ENCODE measurements around the gene PHOSPHO2.

PHOSPHO2 gene

DNA sequence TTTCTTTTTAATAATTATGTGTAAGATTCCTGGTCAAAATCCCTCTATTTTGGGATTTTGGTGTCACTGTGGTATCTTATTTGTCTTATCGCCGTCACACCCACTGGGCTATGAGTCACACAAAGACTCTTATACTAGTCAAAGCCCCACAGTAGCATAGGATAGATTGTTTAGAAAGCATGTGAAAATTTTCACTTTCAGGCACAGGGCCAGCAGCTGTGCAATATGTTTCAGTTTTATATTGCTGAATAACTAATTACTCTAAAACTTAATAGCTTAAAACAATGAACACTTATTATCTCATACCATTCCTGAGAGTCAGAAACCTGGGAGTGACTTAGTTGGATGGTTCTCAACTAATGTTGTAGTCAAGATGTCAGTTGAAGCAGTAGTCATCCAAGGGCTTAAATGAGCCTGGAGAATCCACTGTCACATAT is 24.0 kb upstream of the PHOSPHO2 start (continued):
- TF ChIP-seq, protein P1, sequence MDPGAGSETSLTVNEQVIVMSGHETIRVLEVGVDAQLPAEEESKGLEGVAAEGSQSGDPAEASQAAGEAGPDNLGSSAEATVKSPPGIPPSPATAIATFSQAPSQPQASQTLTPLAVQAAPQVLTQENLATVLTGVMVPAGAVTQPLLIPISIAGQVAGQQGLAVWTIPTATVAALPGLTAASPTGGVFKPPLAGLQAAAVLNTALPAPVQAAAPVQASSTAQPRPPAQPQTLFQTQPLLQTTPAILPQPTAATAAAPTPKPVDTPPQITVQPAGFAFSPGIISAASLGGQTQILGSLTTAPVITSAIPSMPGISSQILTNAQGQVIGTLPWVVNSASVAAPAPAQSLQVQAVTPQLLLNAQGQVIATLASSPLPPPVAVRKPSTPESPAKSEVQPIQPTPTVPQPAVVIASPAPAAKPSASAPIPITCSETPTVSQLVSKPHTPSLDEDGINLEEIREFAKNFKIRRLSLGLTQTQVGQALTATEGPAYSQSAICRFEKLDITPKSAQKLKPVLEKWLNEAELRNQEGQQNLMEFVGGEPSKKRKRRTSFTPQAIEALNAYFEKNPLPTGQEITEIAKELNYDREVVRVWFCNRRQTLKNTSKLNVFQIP (CRISPR knock-in tag; IDR thresholded peaks at IDR 0.05; ENCODE audit: borderline replicate concordance, low read depth) = no peak
- TF ChIP-seq ZFP3 (CRISPR knock-in tag; IDR thresholded peaks at IDR 0.05) = no peak
- TF ChIP-seq BACH2 (CRISPR knock-in tag; IDR thresholded peaks at IDR 0.05; ENCODE audit: borderline replicate concordance) = no peak

GRCh38 chr2:169670937-169671336 is 23.3 kb upstream of the PHOSPHO2 start:
- no peak for ATAC-seq
- TF ChIP-seq ARNTL (CRISPR knock-in tag; IDR thresholded peaks at IDR 0.05; ENCODE audit: borderline replicate concordance, low read depth) = no peak
- no peak for TF ChIP-seq ZNF8 (CRISPR knock-in tag; IDR thresholded peaks at IDR 0.05)
- TF ChIP-seq, protein P2, sequence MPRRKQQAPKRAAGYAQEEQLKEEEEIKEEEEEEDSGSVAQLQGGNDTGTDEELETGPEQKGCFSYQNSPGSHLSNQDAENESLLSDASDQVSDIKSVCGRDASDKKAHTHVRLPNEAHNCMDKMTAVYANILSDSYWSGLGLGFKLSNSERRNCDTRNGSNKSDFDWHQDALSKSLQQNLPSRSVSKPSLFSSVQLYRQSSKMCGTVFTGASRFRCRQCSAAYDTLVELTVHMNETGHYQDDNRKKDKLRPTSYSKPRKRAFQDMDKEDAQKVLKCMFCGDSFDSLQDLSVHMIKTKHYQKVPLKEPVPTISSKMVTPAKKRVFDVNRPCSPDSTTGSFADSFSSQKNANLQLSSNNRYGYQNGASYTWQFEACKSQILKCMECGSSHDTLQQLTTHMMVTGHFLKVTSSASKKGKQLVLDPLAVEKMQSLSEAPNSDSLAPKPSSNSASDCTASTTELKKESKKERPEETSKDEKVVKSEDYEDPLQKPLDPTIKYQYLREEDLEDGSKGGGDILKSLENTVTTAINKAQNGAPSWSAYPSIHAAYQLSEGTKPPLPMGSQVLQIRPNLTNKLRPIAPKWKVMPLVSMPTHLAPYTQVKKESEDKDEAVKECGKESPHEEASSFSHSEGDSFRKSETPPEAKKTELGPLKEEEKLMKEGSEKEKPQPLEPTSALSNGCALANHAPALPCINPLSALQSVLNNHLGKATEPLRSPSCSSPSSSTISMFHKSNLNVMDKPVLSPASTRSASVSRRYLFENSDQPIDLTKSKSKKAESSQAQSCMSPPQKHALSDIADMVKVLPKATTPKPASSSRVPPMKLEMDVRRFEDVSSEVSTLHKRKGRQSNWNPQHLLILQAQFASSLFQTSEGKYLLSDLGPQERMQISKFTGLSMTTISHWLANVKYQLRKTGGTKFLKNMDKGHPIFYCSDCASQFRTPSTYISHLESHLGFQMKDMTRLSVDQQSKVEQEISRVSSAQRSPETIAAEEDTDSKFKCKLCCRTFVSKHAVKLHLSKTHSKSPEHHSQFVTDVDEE (CRISPR knock-in tag; IDR thresholded peaks at IDR 0.05) = no peak
- no peak for TF ChIP-seq CSRNP3 (CRISPR knock-in tag; IDR thresholded peaks at IDR 0.05)
- TF ChIP-seq SNAI2 (CRISPR knock-in tag; IDR thresholded peaks at IDR 0.05) = no peak
- no peak for TF ChIP-seq PATZ1 (CRISPR knock-in tag; IDR thresholded peaks at IDR 0.05; ENCODE audit: borderline replicate concordance)
- no peak for TF ChIP-seq ZFP30 (CRISPR knock-in tag; IDR thresholded peaks at IDR 0.05)
- TF ChIP-seq ISL1 (CRISPR knock-in tag; IDR thresholded peaks at IDR 0.05) = no peak
- TF ChIP-seq, protein P1 (CRISPR knock-in tag; IDR thresholded peaks at IDR 0.05; ENCODE audit: borderline replicate concordance, low read depth) = no peak

- no peak for ATAC-seq
- TF ChIP-seq ZNF565 (CRISPR knock-in tag; conservative IDR thresholded peaks at IDR 0.05; ENCODE audit: low read depth) = no peak
- no peak for TF ChIP-seq ESRRG (CRISPR knock-in tag; IDR thresholded peaks at IDR 0.05)
- TF ChIP-seq, protein P2 (CRISPR knock-in tag; IDR thresholded peaks at IDR 0.05) = no peak
- TF ChIP-seq, protein P3, sequence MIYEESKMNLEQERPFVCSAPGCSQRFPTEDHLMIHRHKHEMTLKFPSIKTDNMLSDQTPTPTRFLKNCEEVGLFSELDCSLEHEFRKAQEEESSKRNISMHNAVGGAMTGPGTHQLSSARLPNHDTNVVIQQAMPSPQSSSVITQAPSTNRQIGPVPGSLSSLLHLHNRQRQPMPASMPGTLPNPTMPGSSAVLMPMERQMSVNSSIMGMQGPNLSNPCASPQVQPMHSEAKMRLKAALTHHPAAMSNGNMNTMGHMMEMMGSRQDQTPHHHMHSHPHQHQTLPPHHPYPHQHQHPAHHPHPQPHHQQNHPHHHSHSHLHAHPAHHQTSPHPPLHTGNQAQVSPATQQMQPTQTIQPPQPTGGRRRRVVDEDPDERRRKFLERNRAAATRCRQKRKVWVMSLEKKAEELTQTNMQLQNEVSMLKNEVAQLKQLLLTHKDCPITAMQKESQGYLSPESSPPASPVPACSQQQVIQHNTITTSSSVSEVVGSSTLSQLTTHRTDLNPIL (CRISPR knock-in tag; IDR thresholded peaks at IDR 0.05; ENCODE audit: low read depth) = no peak
- no peak for TF ChIP-seq OSR1 (CRISPR knock-in tag; IDR thresholded peaks at IDR 0.05)
- TF ChIP-seq SNAI2 (CRISPR knock-in tag; IDR thresholded peaks at IDR 0.05) = no peak
- no peak for TF ChIP-seq PATZ1 (CRISPR knock-in tag; IDR thresholded peaks at IDR 0.05; ENCODE audit: borderline replicate concordance)
- TF ChIP-seq, protein P1 (CRISPR knock-in tag; IDR thresholded peaks at IDR 0.05; ENCODE audit: borderline replicate concordance, low read depth) = no peak
- TF ChIP-seq TOX (CRISPR knock-in tag; IDR thresholded peaks at IDR 0.05; ENCODE audit: borderline replicate concordance) = no peak
- no peak for TF ChIP-seq ZNF70 (CRISPR knock-in tag; IDR thresholded peaks at IDR 0.05)
- TF ChIP-seq GLIS3 (CRISPR knock-in tag; IDR thresholded peaks at IDR 0.05) = no peak
These were observed 21.9 kb upstream of the PHOSPHO2 start for GRCh38 chr2:169672406-169672805.

All from SK-N-SH treated with all-trans-retinoic acid at 6 μM for 48 hours (cell line).